NCI-H1694 (cell line): ENCODE measurements around the gene ATP8B2.
"Not testable (repeated sequence)": the region's sequence is repeated elsewhere in the genome, so short reads cannot be mapped to it uniquely, and the experiment has no call there.

ENCODE experiments used
- DNase-seq: peaks from one replicate; lab custom pipeline; 2025; lab: John Stamatoyannopoulos, UW

Gene ATP8B2

GRCh38 chr1:154346276-154346917, 21.1 kb downstream of the ATP8B2 start:
- no peak for DNase-seq

GRCh38 chr1:154347961-154348360, 22.6 kb downstream of the ATP8B2 start:
- no peak for DNase-seq

- DNase-seq: no peak
These were observed 23.2 kb downstream of the ATP8B2 start for GRCh38 chr1:154348429-154349076.

- DNase-seq: no peak
These were observed 23.8 kb downstream of the ATP8B2 start for GRCh38 chr1:154349121-154349520.

- DNase-seq: no peak
These were observed 25.1 kb downstream of the ATP8B2 start for GRCh38 chr1:154350383-154350782.

GRCh38 chr1:154351363-154352068, 26.2 kb downstream of the ATP8B2 start:
- peak; percentile 39 for DNase-seq

GRCh38 chr1:154352245-154352580, 26.9 kb downstream of the ATP8B2 start:
- no peak for DNase-seq

GRCh38 chr1:154352581-154353459, 27.5 kb downstream of the ATP8B2 start:
- peak; percentile 76 for DNase-seq

- DNase-seq: no peak
These were observed 28.2 kb downstream of the ATP8B2 start for GRCh38 chr1:154353460-154353904.

GRCh38 chr1:154353966-154354365, 28.6 kb downstream of the ATP8B2 start:
- DNase-seq: no peak

GRCh38 chr1:154358519-154358918, 33.2 kb downstream of the ATP8B2 start:
- no peak for DNase-seq

- no peak for DNase-seq
These were observed 35.0 kb downstream of the ATP8B2 start for GRCh38 chr1:154360288-154360687.

GRCh38 chr1:154360881-154361280, 35.6 kb downstream of the ATP8B2 start:
- not testable (repeated sequence) for DNase-seq

- DNase-seq: no peak
These were observed 36.0 kb downstream of the ATP8B2 start for GRCh38 chr1:154361357-154361756.

GRCh38 chr1:154371436-154371835, 46.1 kb downstream of the ATP8B2 start:
- no peak for DNase-seq

GRCh38 chr1:154373777-154374357, 48.5 kb downstream of the ATP8B2 start:
- not testable (repeated sequence) for DNase-seq

GRCh38 chr1:154379301-154379700, 54.0 kb downstream of the ATP8B2 start:
- no peak for DNase-seq

- no peak for DNase-seq
These were observed 59.5 kb downstream of the ATP8B2 start for GRCh38 chr1:154384650-154385489.

- no peak for DNase-seq
These were observed 61.5 kb downstream of the ATP8B2 start for GRCh38 chr1:154386643-154387352.

GRCh38 chr1:154391086-154391770, 65.9 kb downstream of the ATP8B2 start:
- no peak for DNase-seq
